Fibroblast of lung (primary cell): Measurements from ENCODE around the gene GDF7. TPM values are rescaled to one million over a fixed set of nuclear protein-coding genes. Genes with fewer than 3 reads are reported as not detected.
"Not testable (repeated sequence)": the region's sequence is repeated elsewhere in the genome, so short reads cannot be mapped to it uniquely, and the experiment has no call there.

Source experiments
- DNase-seq, 2 donors: peaks; one replicate each; pipeline versions ENCODE4 v3.0.0 to v3.0.0-alpha.2; 2010; ENCODE audit warnings: low read depth in 2 of 2
- H2AFZ ChIP-seq: 2 replicates; pipeline ENCODE4 v1.5.1; 2012; ENCODE audit warnings: low read length, control low read depth, inconsistent platforms
- H3K27ac ChIP-seq: 2 replicates; pipeline ENCODE4 v1.5.1; 2011; ENCODE audit warnings: low read length, control low read depth; ENCODE audit not compliant: insufficient read depth
- H3K27me3 ChIP-seq: 2 replicates; pipeline ENCODE4 v1.5.1; 2011; ENCODE audit warnings: mild to moderate bottlenecking, low read length; ENCODE audit not compliant: control insufficient read depth, insufficient read depth
- H3K36me3 ChIP-seq: 2 replicates; pipeline ENCODE4 v1.5.1; 2011; ENCODE audit warnings: low read length; ENCODE audit not compliant: control insufficient read depth, insufficient read depth
- H3K4me1 ChIP-seq: 2 replicates; pipeline ENCODE4 v1.5.1; 2011; ENCODE audit warnings: low read length; ENCODE audit not compliant: control insufficient read depth, insufficient read depth; ENCODE audit errors: extremely low read depth
- H3K4me2 ChIP-seq: 2 replicates; pipeline ENCODE4 v1.5.1; 2011; ENCODE audit warnings: low read length, control low read depth; ENCODE audit not compliant: insufficient read depth; ENCODE audit errors: extremely low read depth
- H3K4me3 ChIP-seq, 4 experiments: fragments of 200-600 bp in 1 of 4; sonication (generic) in 1 of 4; replicated peaks in 1 of 4; 2 replicates each; pipeline ENCODE4 v1.5.1; 2011 to 2016; ENCODE audit warnings: low read length in 4 of 4, low read depth in 3 of 4, mild to moderate bottlenecking in 3 of 4, control low read depth in 2 of 4, inconsistent platforms in 1 of 4, mixed read lengths in 1 of 4; ENCODE audit not compliant: insufficient read depth in 1 of 4; ENCODE audit errors: control extremely low read depth in 1 of 4
- H3K79me2 ChIP-seq: 2 replicates; pipeline ENCODE4 v1.5.1; 2012; ENCODE audit warnings: mild to moderate bottlenecking, low read length, inconsistent platforms; ENCODE audit not compliant: control insufficient read depth, insufficient read depth
- H3K9ac ChIP-seq: 2 replicates; pipeline ENCODE4 v1.5.1; 2011; ENCODE audit warnings: mild to moderate bottlenecking, low read length, control low read depth; ENCODE audit not compliant: insufficient read depth
- H3K9me3 ChIP-seq: 2 replicates; pipeline ENCODE4 v1.5.1; 2012; ENCODE audit warnings: low read depth, low read length; ENCODE audit not compliant: control insufficient read depth, insufficient read depth
- H4K20me1 ChIP-seq: 2 replicates; pipeline ENCODE4 v1.5.1; 2011; ENCODE audit warnings: low read length; ENCODE audit not compliant: control insufficient read depth, insufficient read depth; ENCODE audit errors: extremely low read depth
- CTCF ChIP-seq, 2 donors: IDR thresholded peaks in 1 of 2; conservative IDR thresholded peaks in 1 of 2; 1 replicate in 1 of 2; 2 replicates in 1 of 2; pipeline ENCODE4 v1.5.1; 2011 to 2012; ENCODE audit warnings: low read length in 2 of 2, control low read depth in 1 of 2, inconsistent platforms in 1 of 2, low read depth in 1 of 2, mild to moderate bottlenecking in 1 of 2
- EZH2 ChIP-seq: IDR thresholded peaks from 2 replicates; pipeline ENCODE4 v1.5.1; 2012; ENCODE audit warnings: low read length, control low read depth, mild to moderate bottlenecking; ENCODE audit errors: missing control alignments
- polyA plus RNA-seq, 2 donors: library from polyadenylated mRNA; depleted of rRNA in 1 of 2; stranded (reverse) in 1 of 2; unstranded in 1 of 2; fragments of >200 nt; gene quantifications; 2 replicates each; pipeline ENCODE4 v1.2.1, GENCODE V29; 2011 to 2012; ENCODE audit warnings: missing spikeins in 1 of 2
- total RNA-seq: library from RNA; depleted of rRNA; stranded (reverse); fragments of >200 nt; gene quantifications from 2 replicates; pipeline ENCODE4 v1.2.1, GENCODE V29; 2014

Gene GDF7
- total and polyA plus RNA-seq, 2 donors (not counting 1 experiment from before 2014, with no cell fraction given): 0.33 TPM; not detected in 1

- Histone ChIP-seq H3K4me3 (no peak overlapping the region), H3K9ac (no peak overlapping the region), H3K4me1 (peaks cover 3% of the 10 kb centered on the region), H3K27me3 (no peaks in the 10 kb centered on the region), H3K9me3 (no peaks in the 10 kb centered on the region), H2AFZ (no peak overlapping the region), H3K27ac (no peak overlapping the region), H3K79me2 (no peaks in the 10 kb centered on the region), H3K36me3 (no peaks in the 10 kb centered on the region), H3K4me2 (no peak overlapping the region), H4K20me1 (no peaks in the 10 kb centered on the region)
- no peak for DNase-seq
- TF ChIP-seq EZH2 (no peak), CTCF (conservative IDR thresholded peaks at IDR 0.05 in 1 of 2, IDR thresholded peaks at IDR 0.05 in 1 of 2; ENCODE audit: low read depth in 1 of 2, low read length in 2 of 2) (no peak)
Observed at GRCh38 chr2:20706217-20706616, 39.3 kb downstream of the GDF7 start.

GRCh38 chr2:20706786-20707185 is 39.8 kb downstream of the GDF7 start:
- H3K9me3 ChIP-seq: no peaks in the 10 kb centered on the region
- no peak for DNase-seq
- no peak overlapping the region for H3K9ac ChIP-seq
- H3K36me3 ChIP-seq: no peaks in the 10 kb centered on the region
- H2AFZ ChIP-seq: no peak overlapping the region
- no peaks in the 10 kb centered on the region for H3K79me2 ChIP-seq
- H3K27me3 ChIP-seq: no peaks in the 10 kb centered on the region
- TF ChIP-seq CTCF (conservative IDR thresholded peaks at IDR 0.05 in 1 of 2, IDR thresholded peaks at IDR 0.05 in 1 of 2; ENCODE audit: low read depth in 1 of 2, low read length in 2 of 2): no peak
- no peak for TF ChIP-seq EZH2
- no peak overlapping the region for H3K27ac ChIP-seq
- no peak overlapping the region for H3K4me2 ChIP-seq
- H4K20me1 ChIP-seq: no peaks in the 10 kb centered on the region
- H3K4me3 ChIP-seq: no peak overlapping the region
- H3K4me1 ChIP-seq: peaks cover under 1% of the 10 kb centered on the region

- Histone ChIP-seq H3K79me2 (no peaks in the 10 kb centered on the region), H3K27me3 (no peaks in the 10 kb centered on the region), H3K27ac (no peak overlapping the region), H3K4me3 (no peak overlapping the region), H3K4me1 (no peaks in the 10 kb centered on the region), H2AFZ (no peak overlapping the region), H3K9ac (no peak overlapping the region), H4K20me1 (no peaks in the 10 kb centered on the region), H3K36me3 (no peaks in the 10 kb centered on the region), H3K4me2 (no peak overlapping the region), H3K9me3 (no peaks in the 10 kb centered on the region)
- TF ChIP-seq CTCF (conservative IDR thresholded peaks at IDR 0.05 in 1 of 2, IDR thresholded peaks at IDR 0.05 in 1 of 2; ENCODE audit: low read depth in 1 of 2, low read length in 2 of 2) (no peak), EZH2 (no peak)
- no peak for DNase-seq
Observed at GRCh38 chr2:20707601-20708000, 40.7 kb downstream of the GDF7 start.

- H3K9ac ChIP-seq, H3K4me3 ChIP-seq, H3K27ac ChIP-seq, H4K20me1 ChIP-seq, H3K4me2 ChIP-seq, H3K4me1 ChIP-seq, H3K36me3 ChIP-seq, DNase-seq, H2AFZ ChIP-seq, H3K27me3 ChIP-seq, H3K9me3 ChIP-seq, H3K79me2 ChIP-seq: not testable (repeated sequence)
Observed at GRCh38 chr2:20711641-20712040, 44.7 kb downstream of the GDF7 start.

- H3K4me2 ChIP-seq, H3K27me3 ChIP-seq, H3K79me2 ChIP-seq, H3K36me3 ChIP-seq, DNase-seq, H4K20me1 ChIP-seq, H3K4me3 ChIP-seq, H3K4me1 ChIP-seq, H2AFZ ChIP-seq, H3K9ac ChIP-seq, H3K27ac ChIP-seq, H3K9me3 ChIP-seq: not testable (repeated sequence)
Observed at GRCh38 chr2:20713585-20713984, 46.6 kb downstream of the GDF7 start.
